ENCODE measurements around the gene KRT71. TPM values are rescaled to one million over a fixed set of nuclear protein-coding genes. Genes with fewer than 3 reads are reported as not detected.

Gene KRT71
- total and polyA plus RNA-seq, 2 of the 8 experiments (the other 6 are each of a cell fraction or from before 2014, with no cell fraction given) = not detected

DNA sequence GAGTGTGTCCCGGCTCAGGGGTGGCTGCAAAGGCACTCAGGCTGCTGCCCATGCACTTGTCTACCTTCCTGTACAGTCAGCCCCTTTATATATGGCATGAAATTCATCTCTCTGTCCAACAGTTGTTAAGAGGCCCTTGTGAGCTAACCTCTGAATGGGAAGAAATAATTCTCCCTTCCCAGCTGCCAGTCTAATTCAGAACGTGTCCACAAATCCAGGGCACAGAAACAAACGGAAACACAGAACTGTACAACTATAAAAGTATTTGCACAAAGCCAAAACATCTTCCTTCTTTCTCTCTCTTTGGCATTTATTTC is 33.6 kb downstream of the KRT71 start:
- Histone ChIP-seq H3K9me3 (ENCODE audit: insufficient read depth in 2 of 2, low read depth in 1 of 2, low read length in 1 of 2) (no peaks in the 10 kb centered on the region; a peak in 1 of 4 replicates), H2BK5ac (ENCODE audit: low read depth, low read length) (no peak overlapping the region), H2AK5ac (ENCODE audit: low read depth, low read length) (no peak overlapping the region), H3K36me3 (ENCODE audit: control insufficient read depth in 2 of 4, insufficient read depth in 4 of 4, low read length in 3 of 4) (no peaks in the 10 kb centered on the region), H2AFZ (ENCODE audit: low read length) (no peak overlapping the region), H3K56ac (replicated peaks; ENCODE audit: insufficient read length, low read depth, low read length) (no peak overlapping the region), H4K8ac (ENCODE audit: extremely low read depth, insufficient read depth, low read length) (no peak overlapping the region; the same call in 1 of the 2 replicates), H3K9ac (replicated peaks in 1 of 4; ENCODE audit: extremely low read depth in 1 of 4, low read depth in 3 of 4, low read length in 3 of 4) (no peak overlapping the region), H3K4ac (replicated peaks; ENCODE audit: insufficient read length, low read depth, low read length) (no peak overlapping the region), H2BK15ac (ENCODE audit: low read length) (no peak overlapping the region), H3K79me2 (ENCODE audit: control insufficient read depth in 1 of 2, insufficient read depth in 2 of 2, low read length in 2 of 2) (no peaks in the 10 kb centered on the region), H3K23me2 (ENCODE audit: low read depth, low read length) (no peaks in the 10 kb centered on the region), H3K27ac (ENCODE audit: low read depth, low read length) (no peak overlapping the region), H3K79me1 (ENCODE audit: low read depth, low read length) (no peaks in the 10 kb centered on the region), H3K4me1 (replicated peaks in 1 of 4; ENCODE audit: control insufficient read depth in 3 of 4, insufficient read depth in 4 of 4, low read length in 3 of 4) (peaks cover 0 to 1% (median 0%) of the 10 kb centered on the region in 4 experiments; a peak in 1 of 7 replicates), H4K20me1 (replicated peaks in 1 of 2; ENCODE audit: control insufficient read depth in 1 of 2, insufficient read depth in 2 of 2, low read length in 2 of 2) (no peaks in the 10 kb centered on the region), H3K4me2 (ENCODE audit: insufficient read depth in 1 of 2, low read depth in 2 of 2, low read length in 2 of 2) (no peak overlapping the region), H4K91ac (replicated peaks; ENCODE audit: insufficient read length, low read length) (no peak overlapping the region), H3K14ac (ENCODE audit: insufficient read length) (no peak overlapping the region), H3K18ac (ENCODE audit: extremely low read depth, low read length) (no peak overlapping the region), H3K23ac (ENCODE audit: insufficient read length) (no peak overlapping the region), H2BK120ac (replicated peaks; ENCODE audit: low read depth, low read length) (no peak overlapping the region), H3K4me3 (ENCODE audit: extremely low read depth in 1 of 4, insufficient read depth in 2 of 4, low read depth in 3 of 4, low read length in 4 of 4) (no peak overlapping the region), H2BK12ac (ENCODE audit: low read depth, low read length) (no peak overlapping the region), H3K27me3 (replicated peaks in 1 of 4; ENCODE audit: control insufficient read depth in 3 of 4, extremely low read depth in 1 of 4, insufficient read depth in 3 of 4, low read length in 3 of 4) (no peaks in the 10 kb centered on the region), H2BK20ac (ENCODE audit: low read length) (no peak overlapping the region), H4K5ac (ENCODE audit: insufficient read length, low read depth, low read length) (no peak overlapping the region)
- DNase-seq (ENCODE audit: low read depth in 1 of 2, low spot score in 2 of 2) (peak in 1 of 2 experiments; percentile 29), FAIRE-seq (no peak)
- ChIA-PET POLR2A (ENCODE audit: partially characterized antibody) (no interaction called here), CTCF (ENCODE audit: partially characterized antibody) (interaction anchor here (0.9 to 4.0 kb wide), 10 partner anchors 12 to 138 kb away, joined by 3 to 27 read pairs (median 5); no protein-coding TSS in a partner anchor)
- 97% methylated on average over 3 of the region's 3 CpGs; no CpG with 5 or more reads in 1 of the 2 experiments for WGBS, 2 experiments (ENCODE audit: extremely low coverage in 1 of 2, insufficient coverage in 1 of 2, insufficient read length in 1 of 2, insufficient replicate concordance in 2 of 2, low coverage in 1 of 2, low lambda C conversion rate in 2 of 2, missing lambda C conversion rate in 1 of 2)
- TF ChIP-seq RAD21 (IDR thresholded peaks at IDR 0.05 in 1 of 2, conservative IDR thresholded peaks at IDR 0.05 in 1 of 2; ENCODE audit: low read depth in 2 of 2, low read length in 2 of 2) (no peak), TEAD4 (IDR thresholded peaks at IDR 0.05; ENCODE audit: low read depth, low read length) (no peak), KDM5A (IDR thresholded peaks at IDR 0.05; ENCODE audit: low read length) (no peak), TBP (IDR thresholded peaks at IDR 0.05; ENCODE audit: low read depth, low read length) (no peak), POLR2AphosphoS5 (IDR thresholded peaks at IDR 0.05; ENCODE audit: low read depth, low read length) (no peak), CTCF (IDR thresholded peaks at IDR 0.05; ENCODE audit: control extremely low read depth in 1 of 3, insufficient read depth in 1 of 3, low read depth in 1 of 3, low read length in 3 of 3) (no peak), POLR2A (IDR thresholded peaks at IDR 0.05; ENCODE audit: control extremely low read depth in 1 of 2, low read depth in 2 of 2, low read length in 2 of 2) (no peak), EGR1 (IDR thresholded peaks at IDR 0.05; ENCODE audit: borderline replicate concordance, low read depth, low read length) (no peak), KDM1A (IDR thresholded peaks at IDR 0.05; ENCODE audit: borderline replicate concordance, low read length) (no peak)
- TF ChIP-seq, protein P1, sequence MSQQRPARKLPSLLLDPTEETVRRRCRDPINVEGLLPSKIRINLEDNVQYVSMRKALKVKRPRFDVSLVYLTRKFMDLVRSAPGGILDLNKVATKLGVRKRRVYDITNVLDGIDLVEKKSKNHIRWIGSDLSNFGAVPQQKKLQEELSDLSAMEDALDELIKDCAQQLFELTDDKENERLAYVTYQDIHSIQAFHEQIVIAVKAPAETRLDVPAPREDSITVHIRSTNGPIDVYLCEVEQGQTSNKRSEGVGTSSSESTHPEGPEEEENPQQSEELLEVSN (IDR thresholded peaks at IDR 0.05) = no peak

All from H1 (cell line).